HAP-1 (cell line): ENCODE data around the gene MYDGF.

Experiments
- DNase-seq, 2 experiments: peaks; one replicate each; pipeline ENCODE4 v3.0.0-alpha.2; 2016 to 2020; ENCODE audit warnings: low spot score in 2 of 2
- H3K27me3 ChIP-seq: fragments of 250-450 bp; sonication (Bioruptor Pico); 2 replicates; pipeline ENCODE4 v1.5.1; 2020; ENCODE audit warnings: low read depth, mild to moderate bottlenecking, moderate library complexity
- H3K36me3 ChIP-seq: fragments of 250-450 bp; sonication (Bioruptor Pico); replicated peaks from 2 replicates; pipeline ENCODE4 v1.5.1; 2020; ENCODE audit warnings: mild to moderate bottlenecking
- H3K4me1 ChIP-seq: fragments of 250-450 bp; sonication (Bioruptor Pico); 2 replicates; pipeline ENCODE4 v1.5.1; 2020; ENCODE audit warnings: mild to moderate bottlenecking
- H3K4me3 ChIP-seq: fragments of 250-450 bp; sonication (Bioruptor Pico); 2 replicates; pipeline ENCODE4 v1.5.1; 2020; ENCODE audit warnings: mild to moderate bottlenecking, moderate library complexity
- H3K9me3 ChIP-seq: fragments of 250-450 bp; sonication (Bioruptor Pico); 2 replicates; pipeline ENCODE4 v1.5.1; 2020; ENCODE audit warnings: mild to moderate bottlenecking, moderate library complexity
- in situ Hi-C: fragments of 300-500 bp; cut with MboI; formaldehyde crosslinking; loops from 3 replicates; pipeline ENCODE4 v1.14.3; 2020; ENCODE audit warnings: low sequenced_read_pairs, inconsistent platforms, mixed read lengths

Gene MYDGF

DNA sequence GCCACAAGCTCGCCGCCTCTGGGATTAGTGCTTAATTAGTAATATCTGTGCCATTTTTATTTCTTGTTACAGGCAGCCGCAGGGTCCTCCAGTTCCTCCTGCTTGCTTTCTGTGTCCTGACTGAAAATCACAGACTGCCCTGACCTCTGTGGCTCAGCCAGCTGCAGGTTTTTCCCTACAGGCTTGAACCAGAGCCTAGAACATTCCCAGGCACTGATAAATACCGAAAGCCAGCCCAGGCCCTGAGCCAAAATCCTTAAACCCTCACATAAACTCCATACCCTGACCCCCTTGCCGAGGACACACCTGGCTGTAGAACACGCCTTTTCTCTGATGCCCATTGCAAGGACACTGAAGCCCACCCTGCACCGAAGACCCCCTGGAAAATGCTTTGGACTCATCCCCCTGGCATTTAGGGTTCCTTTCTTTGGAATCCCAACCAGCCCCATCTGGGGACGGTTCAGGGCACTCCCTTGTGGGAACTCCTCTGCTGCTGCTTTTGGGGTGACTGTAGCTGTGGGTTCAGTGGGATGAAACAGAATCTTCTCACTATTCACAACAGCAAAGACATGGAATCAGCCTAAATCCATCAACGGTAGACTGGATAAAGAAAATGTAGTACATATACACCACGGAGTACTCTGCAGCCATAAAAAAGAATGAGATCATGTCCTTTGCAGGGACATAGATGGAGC is 38.0 kb upstream of the MYDGF start:
- in situ Hi-C loops = no loop called here
- H3K4me3 ChIP-seq = no peak overlapping the region
- no peaks in the 10 kb centered on the region for H3K27me3 ChIP-seq
- no peaks in the 10 kb centered on the region for H3K4me1 ChIP-seq
- DNase-seq = no peak
- no peaks in the 10 kb centered on the region for H3K9me3 ChIP-seq
- peaks cover 31% of the 10 kb centered on the region for H3K36me3 ChIP-seq

DNA sequence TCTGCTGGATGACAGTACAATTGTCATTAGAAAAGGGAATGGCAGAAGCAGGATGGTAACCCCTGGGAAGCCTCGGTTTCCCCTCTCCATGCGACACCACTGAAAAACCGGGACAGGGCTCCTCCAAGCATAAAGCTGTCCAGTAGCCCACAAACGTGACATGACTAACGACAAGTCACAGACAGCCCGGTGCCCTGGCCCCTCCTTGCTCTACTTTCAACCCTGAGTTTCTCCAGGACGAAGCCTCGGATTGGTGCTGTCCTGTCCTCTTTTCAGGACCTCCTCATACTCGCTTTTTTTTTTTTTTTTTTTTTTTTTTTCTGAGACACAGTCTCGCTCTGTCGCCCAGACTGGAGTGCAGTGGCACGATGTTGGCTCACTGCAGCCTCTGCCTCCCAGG is 37.2 kb upstream of the MYDGF start:
- no peak for DNase-seq
- no peaks in the 10 kb centered on the region for H3K27me3 ChIP-seq
- no peaks in the 10 kb centered on the region for H3K9me3 ChIP-seq
- peaks cover 29% of the 10 kb centered on the region for H3K36me3 ChIP-seq
- in situ Hi-C loops = no loop called here
- no peak overlapping the region for H3K4me3 ChIP-seq
- H3K4me1 ChIP-seq = no peaks in the 10 kb centered on the region

DNA sequence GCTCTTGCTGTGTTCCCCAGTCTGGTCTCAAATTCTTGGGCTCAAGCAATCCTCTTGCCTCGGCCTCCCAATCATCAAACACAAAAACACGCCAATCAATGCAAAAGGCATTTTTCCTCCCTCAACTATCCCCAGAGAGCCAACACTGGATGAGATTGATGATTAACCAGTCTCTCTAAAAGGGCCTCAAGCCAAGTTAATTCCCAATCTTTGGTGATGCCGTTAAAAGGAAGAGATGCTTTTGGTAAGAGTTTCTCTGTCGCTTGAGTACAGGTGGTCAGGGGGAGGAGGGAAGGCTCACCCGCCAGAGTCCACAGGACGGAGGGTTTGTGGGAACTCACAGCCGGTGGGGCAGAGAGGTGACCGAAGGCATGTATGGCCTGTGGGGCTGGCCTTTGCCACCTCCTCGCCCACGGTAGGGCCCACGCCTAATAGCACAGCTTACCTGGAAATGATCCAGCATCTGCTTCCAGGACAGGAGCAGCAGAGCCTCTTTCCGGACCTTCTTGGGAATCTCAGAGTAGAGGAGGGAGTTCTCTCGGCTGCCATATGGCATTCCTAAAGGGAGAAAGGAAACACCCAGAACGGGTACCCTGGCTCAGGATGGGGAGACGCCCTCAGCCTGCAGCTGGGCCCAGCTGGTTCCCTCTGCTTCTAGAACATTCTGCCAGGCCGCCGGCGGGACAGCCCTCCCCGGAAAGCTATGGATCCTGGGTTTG is 35.4 kb upstream of the MYDGF start:
- no peaks in the 10 kb centered on the region for H3K4me1 ChIP-seq
- no peaks in the 10 kb centered on the region for H3K9me3 ChIP-seq
- in situ Hi-C loops = no loop called here
- DNase-seq = no peak
- H3K36me3 ChIP-seq = peaks cover 33% of the 10 kb centered on the region
- no peaks in the 10 kb centered on the region for H3K27me3 ChIP-seq
- no peak overlapping the region for H3K4me3 ChIP-seq

DNA sequence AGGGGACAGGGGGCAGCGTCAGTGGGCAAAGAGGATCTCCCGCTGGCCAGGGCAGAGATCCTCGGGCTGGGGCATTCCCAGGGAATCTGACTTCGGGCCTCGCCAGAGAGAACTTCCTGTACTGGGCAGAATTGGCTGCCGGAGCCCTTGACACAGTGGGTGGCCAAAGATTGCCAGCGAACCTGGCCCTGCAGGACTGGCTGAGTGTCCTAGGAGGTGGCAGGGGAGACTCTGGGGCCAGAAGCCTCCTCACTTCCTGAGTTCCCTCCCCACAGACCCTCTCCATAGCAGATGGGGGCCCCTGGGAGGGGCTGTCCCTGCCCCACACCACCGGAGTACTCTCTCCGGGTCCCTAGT is 34.2 kb upstream of the MYDGF start:
- Histone ChIP-seq H3K27me3 (no peaks in the 10 kb centered on the region), H3K36me3 (peaks cover 41% of the 10 kb centered on the region), H3K9me3 (no peaks in the 10 kb centered on the region), H3K4me3 (no peak overlapping the region), H3K4me1 (no peaks in the 10 kb centered on the region)
- DNase-seq = no peak
- in situ Hi-C loops = no loop called here

DNA sequence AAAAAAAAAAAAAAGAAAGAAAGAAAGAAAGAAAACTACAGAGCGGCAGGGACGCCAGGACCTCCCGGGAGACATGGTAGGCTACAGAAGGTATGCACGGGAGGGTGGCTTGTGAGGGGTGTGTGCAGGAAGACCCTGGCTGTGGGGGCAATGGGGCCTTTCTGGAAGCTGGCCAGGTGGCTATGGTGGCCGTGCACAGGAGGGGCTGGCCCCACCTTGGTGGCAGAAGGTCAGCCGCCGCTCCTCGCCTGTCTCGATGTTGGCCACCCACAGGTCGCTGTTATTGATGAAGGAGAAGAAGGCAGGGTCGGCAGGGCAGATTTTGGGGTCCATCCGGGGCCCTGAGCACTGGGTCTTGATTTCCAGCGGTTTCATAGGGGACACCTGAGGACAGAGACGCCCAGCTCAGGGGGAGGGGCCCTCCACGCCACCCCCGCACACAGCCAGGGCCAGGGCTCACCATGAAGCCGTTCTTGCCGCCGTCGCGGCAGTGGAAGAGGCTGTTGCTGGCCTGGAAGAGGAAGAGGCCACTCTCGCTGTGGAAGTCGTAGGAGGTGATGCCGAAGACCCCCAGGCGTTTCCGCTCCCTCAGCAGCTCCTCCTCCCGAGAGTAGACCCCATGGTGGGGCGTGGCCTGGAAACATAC is 33.7 kb upstream of the MYDGF start:
- DNase-seq = no peak
- H3K4me1 ChIP-seq = no peaks in the 10 kb centered on the region
- in situ Hi-C loops = no loop called here
- no peak overlapping the region for H3K4me3 ChIP-seq
- H3K27me3 ChIP-seq = no peaks in the 10 kb centered on the region
- H3K36me3 ChIP-seq = peaks cover 41% of the 10 kb centered on the region
- H3K9me3 ChIP-seq = no peaks in the 10 kb centered on the region

DNA sequence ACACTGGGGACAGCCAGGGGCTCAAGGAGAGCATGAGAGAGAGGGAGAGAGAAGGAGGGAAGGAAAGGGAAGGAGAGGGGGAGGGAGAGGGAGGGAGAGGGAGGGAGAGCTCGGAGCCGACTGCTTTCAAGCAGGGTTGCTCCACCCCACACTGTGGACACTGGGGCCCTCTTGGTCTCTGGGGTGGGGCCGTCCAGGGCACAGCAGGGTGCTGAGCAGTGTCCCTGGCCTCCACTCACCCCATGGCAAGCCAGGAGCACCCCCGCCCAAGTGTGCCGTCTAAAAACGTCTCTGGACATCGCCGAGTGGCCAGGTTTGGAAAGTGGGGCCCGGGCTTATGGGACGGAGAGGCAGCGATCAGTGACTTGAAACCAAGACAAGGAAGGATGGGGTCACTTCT is 32.6 kb upstream of the MYDGF start:
- no peak for DNase-seq
- Histone ChIP-seq H3K27me3 (no peaks in the 10 kb centered on the region), H3K36me3 (peaks cover 43% of the 10 kb centered on the region), H3K9me3 (no peaks in the 10 kb centered on the region), H3K4me1 (no peaks in the 10 kb centered on the region), H3K4me3 (no peak overlapping the region)
- in situ Hi-C loops = no loop called here

DNA sequence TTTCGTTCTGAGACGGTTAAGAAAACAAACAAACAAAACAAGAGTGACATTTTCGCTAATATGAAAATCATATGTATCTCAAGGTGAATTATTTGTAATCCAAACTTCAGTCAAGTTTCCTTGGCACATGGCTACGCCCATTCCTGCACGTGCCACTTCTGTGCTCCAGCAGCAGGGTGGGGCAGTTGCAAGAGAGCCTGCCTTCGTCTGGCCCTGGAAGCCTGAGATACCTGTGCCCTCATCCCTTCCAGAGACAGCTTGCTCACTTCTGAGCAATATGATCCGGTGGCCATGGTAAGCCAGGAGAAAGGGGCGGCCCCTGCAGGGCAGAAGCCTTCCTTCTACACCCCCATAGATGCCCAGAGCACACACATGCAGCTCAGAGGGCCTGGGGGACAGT is 31.4 kb upstream of the MYDGF start:
- no peak for DNase-seq
- Histone ChIP-seq H3K4me3 (no peak overlapping the region), H3K27me3 (no peaks in the 10 kb centered on the region), H3K9me3 (no peaks in the 10 kb centered on the region), H3K36me3 (peaks cover 50% of the 10 kb centered on the region), H3K4me1 (peaks cover 3% of the 10 kb centered on the region; the same call in 1 of the 2 replicates)
- in situ Hi-C loops = no loop called here

DNA sequence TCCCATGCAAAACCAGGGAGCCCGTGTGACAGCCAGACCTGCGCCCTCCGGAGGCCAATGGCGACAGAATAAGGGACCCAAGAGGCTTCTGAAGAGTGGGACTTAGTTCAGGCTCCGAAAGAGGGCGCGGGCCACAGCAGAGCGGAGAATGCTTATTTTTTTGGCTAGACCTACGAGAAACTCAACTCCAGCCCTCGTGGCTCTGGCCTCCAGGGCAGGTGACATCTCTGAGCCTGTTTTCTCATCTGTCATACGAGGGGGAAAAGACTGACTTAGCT is 30.5 kb upstream of the MYDGF start:
- in situ Hi-C loops = no loop called here
- Histone ChIP-seq H3K4me3 (no peak overlapping the region), H3K9me3 (no peaks in the 10 kb centered on the region), H3K4me1 (peaks cover 5% of the 10 kb centered on the region; the same call in 1 of the 2 replicates), H3K36me3 (peaks cover 55% of the 10 kb centered on the region), H3K27me3 (no peaks in the 10 kb centered on the region)
- DNase-seq = no peak

DNA sequence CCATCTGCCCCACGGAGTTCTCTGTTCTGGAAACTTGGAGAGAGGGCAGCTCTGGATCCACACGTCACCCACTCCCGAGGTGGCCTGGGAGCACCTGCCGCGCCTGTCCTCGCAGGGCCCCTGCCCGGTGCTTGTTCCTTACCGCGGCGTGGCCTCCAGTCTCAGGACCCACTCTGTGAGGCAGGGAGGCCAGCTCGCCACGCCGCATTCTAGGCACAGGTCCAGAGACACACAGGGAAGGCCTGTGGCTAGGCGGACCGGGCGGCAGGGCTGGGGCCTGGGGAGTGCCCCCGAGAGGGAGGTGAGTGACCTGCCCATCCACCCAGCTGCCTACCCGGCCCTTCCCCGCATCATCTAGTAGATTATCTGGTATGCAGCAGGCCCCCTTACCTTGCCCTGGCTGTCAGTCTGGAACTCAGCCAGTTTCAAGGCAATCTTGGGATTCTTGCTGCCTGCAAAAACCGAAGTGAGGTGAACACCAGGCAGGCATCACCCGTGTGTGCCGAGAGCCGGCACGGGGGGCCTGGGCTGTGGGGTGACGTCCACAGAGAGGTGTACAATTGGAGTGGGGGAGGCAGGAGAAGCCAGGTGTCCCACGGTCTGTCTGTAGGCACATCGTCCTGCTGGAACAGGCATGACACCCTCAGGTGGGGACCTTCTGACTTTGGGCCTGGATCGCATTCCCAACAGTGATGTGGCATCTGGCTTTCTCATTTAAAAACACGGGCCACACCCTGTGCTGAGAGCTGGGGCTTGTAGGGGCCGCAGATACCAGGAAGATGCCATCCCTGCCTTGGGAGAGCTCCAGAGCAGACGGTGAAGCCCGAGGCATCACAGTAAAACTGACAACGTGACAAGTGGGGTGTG is 29.9 kb upstream of the MYDGF start:
- no peak overlapping the region for H3K4me3 ChIP-seq
- peaks cover 55% of the 10 kb centered on the region for H3K36me3 ChIP-seq
- DNase-seq = no peak
- peaks cover 5% of the 10 kb centered on the region; the same call in 1 of the 2 replicates for H3K4me1 ChIP-seq
- in situ Hi-C loops = no loop called here
- no peaks in the 10 kb centered on the region for H3K9me3 ChIP-seq
- no peaks in the 10 kb centered on the region for H3K27me3 ChIP-seq

DNA sequence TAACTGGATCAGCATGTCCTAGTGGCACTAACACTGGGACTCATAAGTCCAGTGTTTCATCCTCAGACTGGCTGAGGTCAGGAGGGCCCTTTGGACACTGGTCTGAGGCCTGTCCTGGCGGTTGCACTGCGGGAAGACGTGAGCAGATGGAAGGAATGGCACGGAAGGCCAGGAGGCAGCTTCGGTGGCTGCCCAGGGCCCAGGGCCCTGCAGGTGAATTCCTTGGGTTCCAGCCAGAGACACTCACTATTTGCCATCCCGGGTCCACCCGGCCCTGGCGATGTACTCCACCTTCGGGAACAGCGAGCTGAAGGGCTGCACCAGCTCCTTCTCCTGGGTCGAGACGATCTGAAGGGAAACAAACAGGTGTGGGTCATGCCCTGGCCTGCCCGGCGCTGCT is 27.2 kb upstream of the MYDGF start:
- Histone ChIP-seq H3K27me3 (no peaks in the 10 kb centered on the region), H3K4me1 (peaks cover 5% of the 10 kb centered on the region; the same call in 1 of the 2 replicates), H3K4me3 (no peak overlapping the region), H3K9me3 (no peaks in the 10 kb centered on the region), H3K36me3 (peaks cover 74% of the 10 kb centered on the region)
- in situ Hi-C loops = no loop called here
- DNase-seq = no peak

DNA sequence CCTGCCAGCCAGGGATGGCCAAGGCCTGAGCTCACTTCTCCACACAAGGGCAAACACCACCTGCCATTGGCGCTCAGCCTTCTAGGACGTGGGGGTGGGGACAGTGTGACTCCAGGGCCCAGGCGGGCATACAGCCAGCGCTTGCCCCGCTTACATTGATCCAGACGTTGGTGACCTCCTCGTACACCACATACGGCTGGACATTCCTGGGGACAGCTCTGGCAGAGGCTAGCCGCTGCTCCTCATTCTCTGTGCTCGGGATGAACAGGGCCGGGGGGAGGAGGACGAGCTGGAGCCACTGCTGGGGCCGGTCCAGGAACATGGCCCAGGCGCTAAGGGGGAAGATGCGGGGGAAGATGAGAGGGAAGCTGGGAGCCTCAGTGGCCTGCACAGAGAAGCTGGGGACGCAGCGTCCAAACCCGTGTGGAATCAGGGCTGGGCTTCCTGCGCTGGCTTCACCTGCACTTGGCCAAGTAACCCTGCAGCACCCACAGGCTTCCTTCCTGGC is 25.1 kb upstream of the MYDGF start:
- H3K36me3 ChIP-seq = peaks cover 65% of the 10 kb centered on the region
- H3K27me3 ChIP-seq = no peaks in the 10 kb centered on the region
- H3K4me1 ChIP-seq = peaks cover 5% of the 10 kb centered on the region; the same call in 1 of the 2 replicates

DNA sequence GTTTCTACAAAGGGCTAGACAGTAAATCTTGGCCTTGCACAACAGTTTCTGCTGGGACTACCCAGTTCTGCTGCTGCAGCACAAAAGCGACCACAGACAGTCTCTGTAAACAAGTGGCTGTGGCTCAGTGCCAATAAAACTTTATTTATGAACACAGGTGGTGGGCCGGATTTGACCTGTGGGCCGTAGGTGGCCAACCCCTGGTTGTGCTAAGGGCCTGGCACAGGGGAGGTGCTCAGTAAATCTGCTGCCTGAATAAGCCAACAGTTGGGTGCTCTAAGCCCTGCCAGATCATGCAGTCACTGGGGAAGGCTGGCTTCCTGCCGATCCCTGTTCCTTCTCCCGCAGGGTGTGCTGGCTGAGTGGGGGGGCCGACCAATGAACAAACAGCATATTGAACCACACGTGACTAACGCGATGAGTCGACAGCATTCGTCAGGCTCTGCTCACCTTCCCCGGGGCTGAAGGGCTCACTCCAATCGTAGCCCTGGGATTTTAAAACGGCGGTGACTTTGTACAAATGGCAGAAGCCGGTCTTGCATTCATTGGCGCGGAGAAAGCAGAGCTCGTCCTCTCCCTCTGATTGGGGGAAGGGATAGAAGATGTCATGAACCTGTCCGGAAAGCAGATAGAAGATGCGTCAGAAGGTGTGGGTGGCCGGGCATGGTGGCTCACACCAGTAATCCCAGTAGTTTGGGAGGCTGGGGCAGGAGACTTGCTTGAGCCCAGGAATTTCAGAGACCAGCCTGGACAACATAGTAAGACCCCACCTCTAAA is 24.3 kb upstream of the MYDGF start:
- no peak overlapping the region for H3K4me3 ChIP-seq
- H3K27me3 ChIP-seq = no peaks in the 10 kb centered on the region
- peaks cover 58% of the 10 kb centered on the region for H3K36me3 ChIP-seq
- H3K4me1 ChIP-seq = peaks cover 5% of the 10 kb centered on the region; the same call in 1 of the 2 replicates
- in situ Hi-C loops = no loop called here
- H3K9me3 ChIP-seq = no peaks in the 10 kb centered on the region
- no peak for DNase-seq

More for the DNA sequence above, 25.1 kb upstream of the MYDGF start:
- Histone ChIP-seq H3K9me3 (no peaks in the 10 kb centered on the region), H3K4me3 (no peak overlapping the region)
- in situ Hi-C loops = no loop called here
- DNase-seq = no peak
